ENCODE results near the gene LMBRD1. TPM values are rescaled to one million over a fixed set of nuclear protein-coding genes. Genes with fewer than 3 reads are reported as not detected.

Gene LMBRD1
- total RNA-seq, 1 experiment from 2014 or later, result 17.0 TPM

DNA sequence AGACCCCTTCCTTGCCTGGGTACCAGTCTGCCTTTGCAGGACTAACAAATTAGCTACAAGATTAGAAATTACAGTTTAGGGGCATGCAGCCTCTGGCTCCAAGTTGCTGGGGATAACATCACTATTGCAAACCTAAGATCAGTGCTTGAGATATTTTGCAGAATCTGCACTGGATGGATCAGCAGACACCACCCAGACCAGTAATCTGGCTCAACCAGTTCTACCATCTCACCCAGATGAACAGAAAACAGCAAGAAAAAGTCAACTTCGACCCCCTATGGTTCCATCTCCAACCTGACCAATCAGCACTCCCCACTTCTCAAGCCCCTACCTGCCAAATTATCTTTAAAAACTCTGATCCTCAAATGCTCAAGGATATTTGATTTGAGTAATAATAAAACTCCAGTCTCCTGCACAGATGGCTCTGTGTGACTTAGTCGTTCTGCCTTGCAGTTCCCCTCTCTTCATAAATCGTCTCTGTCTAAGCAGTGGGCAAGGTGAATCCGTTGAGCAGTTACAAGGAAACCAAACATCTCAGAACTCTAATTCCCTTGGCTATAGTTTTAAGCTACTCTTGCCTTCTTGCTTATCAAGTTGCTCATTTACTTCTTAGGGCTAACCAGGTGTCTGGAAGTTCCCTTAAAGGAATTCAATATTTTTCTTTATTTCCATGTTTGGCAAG, 16.1 kb upstream of the LMBRD1 start:
- no peak overlapping the region for H3K27ac Mint-ChIP-seq
- Histone ChIP-seq H3K27ac (ENCODE audit: insufficient read length, low read depth, low read length) (no peak overlapping the region), H3K4me2 (ENCODE audit: insufficient read depth, insufficient read length, low read length) (no peak overlapping the region), H2BK20ac (ENCODE audit: low read depth, low read length, poor library complexity, severe bottlenecking) (no peak overlapping the region), H3K79me1 (ENCODE audit: insufficient read depth, low read depth, low read length, poor library complexity, severe bottlenecking) (no peaks in the 10 kb centered on the region), H2BK120ac (ENCODE audit: low read depth, low read length, poor library complexity, severe bottlenecking) (no peak overlapping the region), H4K5ac (ENCODE audit: insufficient read length, low read depth, low read length) (no peak overlapping the region), H2BK12ac (ENCODE audit: insufficient read length, low read depth, low read length) (no peak overlapping the region), H2BK5ac (ENCODE audit: insufficient read length, low read length) (no peak overlapping the region), H3K79me2 (ENCODE audit: insufficient read depth, low read length) (no peaks in the 10 kb centered on the region), H3K4ac (ENCODE audit: low read depth, low read length) (no peak overlapping the region), H4K91ac (ENCODE audit: insufficient read length, low read depth, low read length) (no peak overlapping the region), H4K8ac (replicated peaks; ENCODE audit: insufficient read length, low read depth, low read length) (no peak overlapping the region), H3K56ac (ENCODE audit: insufficient read length, low read depth, low read length) (no peak overlapping the region), H2BK15ac (ENCODE audit: low read depth, low read length) (no peak overlapping the region), H3K4me1 (ENCODE audit: insufficient read depth, low read length) (peaks cover 6% of the 10 kb centered on the region; the same call in 1 of the 2 replicates), H3K18ac (ENCODE audit: insufficient read length, low read depth, low read length) (no peak overlapping the region), H3T11ph (ENCODE audit: low read length) (no peak overlapping the region), H3K9ac (ENCODE audit: extremely low read depth, insufficient read length, low read length) (no peak overlapping the region), H2AK5ac (ENCODE audit: insufficient read length, low read length) (no peak overlapping the region), H2AFZ (ENCODE audit: low read length) (no peak overlapping the region), H3K9me3 (ENCODE audit: control insufficient read depth, low read depth, low read length) (no peaks in the 10 kb centered on the region), H3K14ac (ENCODE audit: insufficient read depth, low read length) (no peak overlapping the region), H3K23me2 (ENCODE audit: insufficient read length, low read depth, low read length, poor library complexity, severe bottlenecking) (no peaks in the 10 kb centered on the region), H3K27me3 (ENCODE audit: insufficient read depth, low read length) (no peaks in the 10 kb centered on the region), H4K20me1 (ENCODE audit: control insufficient read depth, insufficient read depth, insufficient read length) (no peaks in the 10 kb centered on the region), H3K23ac (ENCODE audit: insufficient read length, low read depth, low read length) (no peak overlapping the region)
- TF ChIP-seq CTCF (conservative IDR thresholded peaks at IDR 0.05), result no peak
- no CpG with 5 or more reads among the region's 4 CpGs for WGBS (ENCODE audit: extremely low coverage, insufficient read length, low lambda C conversion rate)
- DNase-seq, result no peak
- peaks cover 35% of the 10 kb centered on the region in 2 experiments for H3K4me1 Mint-ChIP-seq
- H3K9me3 Mint-ChIP-seq, result no peaks in the 10 kb centered on the region
- no peak overlapping the region for H3K4me3 Mint-ChIP-seq
- no peaks in the 10 kb centered on the region for H3K36me3 Mint-ChIP-seq (ENCODE audit: insufficient read depth in 1 of 3, low read depth in 3 of 3)
- H3K27me3 Mint-ChIP-seq (ENCODE audit: low read depth), result no peaks in the 10 kb centered on the region

Measured in H9 (cell line).